Activated CD4-positive, alpha-beta T cell treated with anti-CD3 and anti-CD28 coated beads for 36 hours (primary cell): ENCODE data around the gene PIK3R3. TPM values are rescaled to one million over a fixed set of nuclear protein-coding genes. Genes with fewer than 3 reads are reported as not detected.

Experiments used
- ATAC-seq: fragments of 200-7000 bp; cut with Tn5 transposase; one replicate; pipeline ENCODE4 v1.10.0; 2021; ENCODE audit warnings: mild to moderate bottlenecking, moderate library complexity
- CTCF ChIA-PET: fragments of 350-600 bp; sonication (Branson Sonifier 250); formaldehyde crosslinking; loops from one replicate; lab custom pipeline; 2021; ENCODE audit warnings: antibody characterized with exemption; lab: Charles Lee
- POLR2A ChIA-PET: fragments of 350-600 bp; sonication (Branson Sonifier 250); formaldehyde crosslinking; loops from one replicate; lab custom pipeline; 2021; ENCODE audit warnings: antibody characterized with exemption, inconsistent platforms; lab: Charles Lee
- DNase-seq: peaks from one replicate; pipeline ENCODE4 v3.0.0-alpha.2; 2020
- H3K27ac Mint-ChIP-seq: one replicate; pipeline ENCODE4 v1.8.0; 2021; ENCODE audit warnings: mixed read lengths
- H3K27me3 Mint-ChIP-seq: one replicate; pipeline ENCODE4 v1.8.0; 2021; ENCODE audit warnings: mixed read lengths
- H3K36me3 Mint-ChIP-seq: one replicate; pipeline ENCODE4 v1.8.0; 2021; ENCODE audit warnings: low read depth, mixed read lengths
- H3K4me1 Mint-ChIP-seq: one replicate; pipeline ENCODE4 v1.8.0; 2021; ENCODE audit warnings: mixed read lengths
- H3K4me3 Mint-ChIP-seq: one replicate; pipeline ENCODE4 v1.8.0; 2021; ENCODE audit warnings: mild to moderate bottlenecking, moderate library complexity, mixed read lengths
- H3K9me3 Mint-ChIP-seq: one replicate; pipeline ENCODE4 v1.8.0; 2021; ENCODE audit warnings: low read depth, mixed read lengths
- intact Hi-C, 2 experiments: fragments of 100-400 bp; cut with DNase I in 1 of 2; cut with micrococcal nuclease in 1 of 2; formaldehyde crosslinking; loops; one replicate each; pipeline versions ENCODE4 v1.14.2 to v1.15.1; 2022 to 2024; cut with DNase I, micrococcal nuclease
- total RNA-seq, 2 experiments: library from RNA; stranded (reverse); gene quantifications; one replicate each; pipeline ENCODE4 v1.2.3, GENCODE V29; 2021

PIK3R3 gene
- total RNA-seq, 2 experiments from 2014 or later, result 0.46 to 0.78 TPM

GRCh38 chr1:46130606-46131005 lies 1.8 kb downstream of the PIK3R3 start:
- no peak overlapping the region for H3K4me3 Mint-ChIP-seq
- intact Hi-C loops, result loop anchor here (5.0 kb wide), 3 partner anchors 33 to 443 kb away; partner anchors contain the start of genes GPBP1L1 (in 1 of the 2), MAST2 (in 1 of the 2) and TMEM69 (in 1 of the 2)
- H3K27ac Mint-ChIP-seq, result no peak overlapping the region
- no peaks in the 10 kb centered on the region for H3K36me3 Mint-ChIP-seq
- ChIA-PET POLR2A (no interaction called here), CTCF (interaction anchor here (2.4 kb wide), 1 partner anchor 93 kb away, joined by 11 read pairs; no protein-coding TSS in a partner anchor)
- ATAC-seq (no peak), DNase-seq (no peak)
- H3K9me3 Mint-ChIP-seq, result no peaks in the 10 kb centered on the region
- H3K4me1 Mint-ChIP-seq, result peaks cover 21% of the 10 kb centered on the region
- H3K27me3 Mint-ChIP-seq, result peaks cover 49% of the 10 kb centered on the region

DNA sequence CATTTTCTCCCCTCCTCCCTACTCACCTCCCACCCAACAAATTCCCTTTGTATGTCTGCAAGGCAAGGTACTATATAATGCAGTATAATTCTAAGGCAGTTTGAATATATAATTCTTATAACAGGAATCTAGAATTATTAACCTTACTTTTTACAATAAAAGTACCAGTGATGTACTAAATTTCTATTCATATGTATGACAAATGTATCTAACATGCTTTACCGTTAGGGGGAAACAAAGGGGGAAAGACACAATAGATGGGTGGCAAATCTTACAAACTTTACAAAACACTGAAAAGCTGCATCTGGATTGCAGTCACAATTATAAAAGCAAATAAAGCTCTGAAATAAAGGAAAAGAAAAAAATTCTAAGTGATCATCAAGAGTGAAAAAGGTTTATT lies 2.3 kb downstream of the PIK3R3 start:
- intact Hi-C loops, result loop anchor here (5.0 kb wide), 3 partner anchors 33 to 443 kb away; partner anchors contain the start of genes GPBP1L1 (in 1 of the 2), MAST2 (in 1 of the 2) and TMEM69 (in 1 of the 2)
- ChIA-PET CTCF (interaction anchor here (0.7 to 1.0 kb wide), 2 partner anchors 9 to 13 kb away, joined by 3 read pairs; no protein-coding TSS in a partner anchor), POLR2A (no interaction called here)
- DNase-seq (no peak), ATAC-seq (no peak)
- Mint-ChIP-seq H3K9me3 (no peaks in the 10 kb centered on the region), H3K27me3 (peaks cover 49% of the 10 kb centered on the region), H3K4me1 (peaks cover 21% of the 10 kb centered on the region), H3K36me3 (no peaks in the 10 kb centered on the region), H3K27ac (no peak overlapping the region), H3K4me3 (no peak overlapping the region)

- no peak overlapping the region for H3K27ac Mint-ChIP-seq
- H3K4me1 Mint-ChIP-seq, result peaks cover 12% of the 10 kb centered on the region
- POLR2A ChIA-PET, result no interaction called here
- no peak overlapping the region for H3K4me3 Mint-ChIP-seq
- DNase-seq (no peak), ATAC-seq (no peak)
- CTCF ChIA-PET, result interaction anchor here (1.9 kb wide), 1 partner anchor 39 kb away, joined by 4 read pairs; no protein-coding TSS in a partner anchor
- H3K36me3 Mint-ChIP-seq, result no peaks in the 10 kb centered on the region
- no peaks in the 10 kb centered on the region for H3K9me3 Mint-ChIP-seq
- H3K27me3 Mint-ChIP-seq, result peaks cover 42% of the 10 kb centered on the region
- intact Hi-C loops, result no loop called here
These were observed 4.1 kb downstream of the PIK3R3 start for GRCh38 chr1:46128344-46128743.

GRCh38 chr1:46118856-46119255 lies 13.6 kb downstream of the PIK3R3 start:
- no peaks in the 10 kb centered on the region for H3K36me3 Mint-ChIP-seq
- ATAC-seq (no peak), DNase-seq (no peak)
- intact Hi-C loops, result no loop called here
- ChIA-PET POLR2A (no interaction called here), CTCF (no interaction called here)
- no peaks in the 10 kb centered on the region for H3K9me3 Mint-ChIP-seq
- peaks cover 2% of the 10 kb centered on the region for H3K27me3 Mint-ChIP-seq
- H3K4me1 Mint-ChIP-seq, result peaks cover 2% of the 10 kb centered on the region
- no peak overlapping the region for H3K27ac Mint-ChIP-seq
- H3K4me3 Mint-ChIP-seq, result no peak overlapping the region

- Mint-ChIP-seq H3K9me3 (no peaks in the 10 kb centered on the region), H3K27me3 (peaks cover 2% of the 10 kb centered on the region), H3K36me3 (no peaks in the 10 kb centered on the region), H3K4me3 (no peak overlapping the region), H3K4me1 (peaks cover 2% of the 10 kb centered on the region), H3K27ac (no peak overlapping the region)
- ChIA-PET CTCF (interaction anchor here (0.6 to 0.8 kb wide), 4 partner anchors 12 to 114 kb away, joined by 3 read pairs; no protein-coding TSS in a partner anchor), POLR2A (no interaction called here)
- ATAC-seq (no peak), DNase-seq (no peak)
- intact Hi-C loops, result no loop called here
These were observed 14.5 kb downstream of the PIK3R3 start for GRCh38 chr1:46117810-46118494.

- ChIA-PET POLR2A (no interaction called here), CTCF (no interaction called here)
- Mint-ChIP-seq H3K27me3 (no peaks in the 10 kb centered on the region), H3K9me3 (no peaks in the 10 kb centered on the region), H3K4me3 (no peak overlapping the region), H3K4me1 (peaks cover 2% of the 10 kb centered on the region), H3K36me3 (no peaks in the 10 kb centered on the region), H3K27ac (no peak overlapping the region)
- DNase-seq (no peak), ATAC-seq (no peak)
- intact Hi-C loops, result no loop called here
These were observed 17.4 kb downstream of the PIK3R3 start for GRCh38 chr1:46114925-46115603.

- ChIA-PET POLR2A (no interaction called here), CTCF (no interaction called here)
- DNase-seq (no peak), ATAC-seq (no peak)
- peaks cover 2% of the 10 kb centered on the region for H3K4me1 Mint-ChIP-seq
- H3K27me3 Mint-ChIP-seq, result no peaks in the 10 kb centered on the region
- H3K27ac Mint-ChIP-seq, result no peak overlapping the region
- H3K36me3 Mint-ChIP-seq, result no peaks in the 10 kb centered on the region
- intact Hi-C loops, result no loop called here
- no peaks in the 10 kb centered on the region for H3K9me3 Mint-ChIP-seq
- no peak overlapping the region for H3K4me3 Mint-ChIP-seq
These were observed 18.5 kb downstream of the PIK3R3 start for GRCh38 chr1:46113948-46114347.

GRCh38 chr1:46112108-46112507 lies 20.3 kb downstream of the PIK3R3 start:
- ATAC-seq (no peak), DNase-seq (no peak)
- no peak overlapping the region for H3K27ac Mint-ChIP-seq
- H3K9me3 Mint-ChIP-seq, result no peaks in the 10 kb centered on the region
- CTCF ChIA-PET, result no interaction called here
- H3K4me3 Mint-ChIP-seq, result no peak overlapping the region
- H3K4me1 Mint-ChIP-seq, result no peaks in the 10 kb centered on the region
- POLR2A ChIA-PET, result no interaction called here
- intact Hi-C loops, result no loop called here
- no peaks in the 10 kb centered on the region for H3K36me3 Mint-ChIP-seq
- peaks cover 4% of the 10 kb centered on the region for H3K27me3 Mint-ChIP-seq

DNA sequence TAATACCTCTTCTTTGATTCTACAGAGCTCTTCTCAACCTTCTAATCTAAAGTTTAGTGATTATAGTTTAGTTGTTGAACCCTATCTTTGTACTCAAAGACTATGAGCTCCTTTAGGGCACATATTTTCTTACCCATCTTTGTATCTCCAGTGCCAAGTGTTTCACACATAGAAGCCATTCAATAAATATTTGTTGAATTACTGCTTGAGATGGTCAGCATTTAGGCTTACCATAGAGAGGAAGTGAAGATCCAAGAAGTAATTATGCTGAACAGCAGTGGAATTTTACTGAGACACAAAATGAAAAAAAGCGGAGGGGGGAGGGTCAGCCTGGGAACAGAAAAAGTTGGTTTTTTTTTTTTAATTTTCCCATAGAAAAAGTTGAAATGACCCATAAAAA lies 21.9 kb downstream of the PIK3R3 start:
- ChIA-PET POLR2A (no interaction called here), CTCF (no interaction called here)
- H3K27ac Mint-ChIP-seq, result no peak overlapping the region
- ATAC-seq, result no peak
- no peaks in the 10 kb centered on the region for H3K4me1 Mint-ChIP-seq
- intact Hi-C loops, result no loop called here
- peaks cover 4% of the 10 kb centered on the region for H3K27me3 Mint-ChIP-seq
- no peak overlapping the region for H3K4me3 Mint-ChIP-seq
- DNase-seq, result no peak
- H3K9me3 Mint-ChIP-seq, result no peaks in the 10 kb centered on the region
- H3K36me3 Mint-ChIP-seq, result no peaks in the 10 kb centered on the region

DNA sequence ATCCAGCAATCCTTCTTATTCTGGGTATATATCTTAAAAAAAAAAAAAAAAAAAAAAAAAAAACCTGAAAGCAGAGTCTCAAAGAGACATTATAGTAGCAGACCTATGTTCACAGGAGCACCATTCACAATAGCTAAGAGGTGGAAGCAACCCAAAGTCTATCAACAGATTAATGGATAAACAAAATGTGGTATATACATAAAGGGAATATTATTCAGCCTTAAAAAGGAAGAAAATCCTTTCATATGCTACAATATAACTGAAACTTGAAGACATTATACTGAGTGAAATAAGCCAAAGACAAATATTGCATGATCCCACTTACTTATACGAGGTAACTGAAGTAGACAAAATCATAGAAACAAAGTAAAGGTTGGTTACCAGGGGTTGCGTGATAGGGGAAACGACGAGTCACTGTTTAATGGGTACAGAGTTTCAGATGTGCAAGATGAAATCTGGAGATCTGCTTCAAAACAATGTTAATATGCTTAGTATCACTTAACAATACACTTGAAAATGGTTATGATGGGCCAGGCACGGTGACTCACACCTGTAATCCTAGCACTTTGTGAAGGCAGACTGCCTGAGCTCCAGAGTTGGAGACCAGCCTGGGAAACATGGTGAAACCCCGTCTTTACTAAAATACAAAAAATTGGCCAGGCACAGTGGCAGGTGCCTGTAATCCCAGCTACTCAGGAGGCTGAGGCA lies 29.5 kb downstream of the PIK3R3 start:
- CTCF ChIA-PET, result no interaction called here
- Mint-ChIP-seq H3K27me3 (no peaks in the 10 kb centered on the region), H3K36me3 (peaks cover 2% of the 10 kb centered on the region), H3K4me1 (peaks cover 5% of the 10 kb centered on the region), H3K4me3 (no peak overlapping the region), H3K9me3 (peaks cover under 1% of the 10 kb centered on the region), H3K27ac (no peak overlapping the region)
- peak; percentile 22 for DNase-seq
- no peak for ATAC-seq
- intact Hi-C loops, result no loop called here
- POLR2A ChIA-PET, result no interaction called here

DNA sequence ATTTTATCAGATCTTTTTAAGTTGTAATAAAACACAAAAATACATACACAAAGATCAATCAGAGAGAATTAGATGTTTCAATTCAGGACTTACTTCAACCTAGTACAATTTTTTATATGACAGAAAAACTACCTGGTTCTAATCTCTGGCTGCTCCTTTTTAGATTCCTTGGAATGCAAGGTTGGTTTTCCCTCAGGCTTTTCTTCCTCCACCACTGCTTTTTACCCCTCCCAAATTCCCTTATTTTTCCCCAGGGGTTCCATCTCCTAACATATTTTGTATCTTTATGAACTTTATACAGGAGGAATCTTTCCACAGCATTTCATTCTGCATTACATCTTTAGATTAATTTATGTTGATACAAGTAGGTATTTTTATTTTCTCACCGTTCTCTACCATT lies 33.2 kb downstream of the PIK3R3 start:
- POLR2A ChIA-PET, result no interaction called here
- H3K4me1 Mint-ChIP-seq, result peaks cover 18% of the 10 kb centered on the region

More for the DNA sequence above, 33.2 kb downstream of the PIK3R3 start:
- ATAC-seq, result no peak
- intact Hi-C loops, result loop anchor here (2.0 to 5.0 kb wide), 2 partner anchors 33 to 34 kb away; partner anchors contain the start of gene PIK3R3 (in 2 of the 2)
- H3K4me3 Mint-ChIP-seq, result no peak overlapping the region
- H3K27me3 Mint-ChIP-seq, result peaks cover 6% of the 10 kb centered on the region
- peaks cover 4% of the 10 kb centered on the region for H3K36me3 Mint-ChIP-seq
- DNase-seq, result no peak
- H3K27ac Mint-ChIP-seq, result no peak overlapping the region
- CTCF ChIA-PET, result no interaction called here
- H3K9me3 Mint-ChIP-seq, result peaks cover 2% of the 10 kb centered on the region
